NCI-H146 treated with DMSO at 0.1 percent for 48 hours (cell line): ENCODE data around the gene HK1.
"Not testable (repeated sequence)": the region's sequence is repeated elsewhere in the genome, so short reads cannot be mapped to it uniquely, and the experiment has no call there.

Source experiments
- DNase-seq: peaks from one replicate; lab custom pipeline; 2025; ENCODE audit not compliant: unreplicated experiment; lab: John Stamatoyannopoulos, UW

The HK1 gene

DNA sequence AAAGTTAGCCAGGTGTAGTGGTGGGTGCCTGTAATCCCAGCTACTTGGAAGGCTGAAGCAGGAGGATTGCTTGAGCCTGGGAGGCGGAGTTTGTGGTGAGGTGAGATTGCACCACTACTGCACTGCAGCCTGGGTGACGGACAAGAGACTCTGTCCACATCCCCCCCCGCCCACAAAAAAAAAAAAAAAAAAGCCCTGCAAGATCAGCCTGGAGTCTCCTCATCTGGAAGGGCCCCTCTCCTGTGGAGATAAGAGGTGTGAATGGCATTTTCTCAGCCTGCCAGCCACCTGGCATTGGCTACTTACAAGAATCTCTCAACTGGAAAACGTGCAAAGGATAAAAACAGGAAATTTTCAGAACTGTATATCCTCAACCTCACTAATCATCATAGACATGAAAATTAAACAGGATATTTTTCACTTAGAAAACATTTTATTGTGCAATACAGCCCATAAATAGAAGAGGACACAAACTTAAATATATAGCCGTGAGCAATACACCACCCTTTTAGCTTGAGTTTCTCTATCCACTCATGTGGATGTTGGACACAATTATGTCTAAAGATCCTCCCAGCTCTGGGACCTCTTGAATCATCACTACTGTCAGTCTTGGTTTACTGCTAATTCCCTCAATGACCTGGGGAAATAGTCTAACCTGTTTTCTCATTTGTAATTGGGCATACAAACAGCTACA, 161.7 kb downstream of the HK1 start:
- peak; percentile 5 for DNase-seq

- no peak for DNase-seq
Measured at GRCh38 chr10:69443354-69443753, 165.1 kb downstream of the HK1 start.

GRCh38 chr10:69445041-69445440, 166.7 kb downstream of the HK1 start:
- DNase-seq: no peak

GRCh38 chr10:69446229-69446628, 167.9 kb downstream of the HK1 start:
- DNase-seq: no peak

DNA sequence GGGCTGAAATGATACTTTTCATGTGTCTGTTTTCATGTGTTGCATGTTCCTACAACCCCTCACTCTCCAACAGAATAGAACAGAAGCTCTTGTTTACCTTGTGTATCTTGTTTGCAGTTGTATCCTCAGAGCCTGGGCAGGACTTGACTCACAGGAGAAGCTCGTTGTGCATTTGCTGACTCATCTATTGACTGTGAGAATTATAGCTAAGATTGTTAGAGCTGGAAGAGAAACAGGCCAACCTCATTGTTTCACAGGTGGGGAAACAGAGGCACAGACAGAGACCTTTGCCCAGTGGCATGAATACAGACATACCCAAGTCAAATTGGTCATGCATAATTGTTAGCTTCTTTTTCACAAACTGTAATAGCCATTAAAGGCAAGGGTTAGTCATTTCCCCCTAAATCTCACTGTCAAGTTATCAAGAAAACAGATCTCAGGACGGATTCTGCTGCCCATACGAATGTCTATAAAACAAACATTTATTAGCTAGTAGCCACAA, 168.4 kb downstream of the HK1 start:
- DNase-seq: no peak

- DNase-seq: peak; percentile 45
Measured at GRCh38 chr10:69449841-69450240, 171.5 kb downstream of the HK1 start.

GRCh38 chr10:69450395-69450794, 172.1 kb downstream of the HK1 start:
- DNase-seq: not testable (repeated sequence)

GRCh38 chr10:69451209-69451783, 173.0 kb downstream of the HK1 start, which contains the start of gene TSPAN15:
TSPAN15 (plus strand) TSS chr10:69451465; CDS start chr10:69451595, 130 bp downstream.
- peak; percentile 80 for DNase-seq
